Hepatocyte (in vitro differentiated cells): ENCODE results near the gene SLC41A2.

Experiments
- EZH2 ChIP-seq: fragments of 200-600 bp; sonication (generic); IDR thresholded peaks from 2 replicates; pipeline ENCODE4 v1.6.1; 2016; ENCODE audit warnings: antibody characterized with exemption, mild to moderate bottlenecking, borderline replicate concordance
- TF ChIP-seq, protein P1 (sequence below): fragments of 200-600 bp; sonication (generic); IDR thresholded peaks from 2 replicates; pipeline ENCODE4 v1.5.1; 2016; ENCODE audit warnings: antibody characterized with exemption, mild to moderate bottlenecking; ENCODE audit not compliant: poor library complexity

DNA sequence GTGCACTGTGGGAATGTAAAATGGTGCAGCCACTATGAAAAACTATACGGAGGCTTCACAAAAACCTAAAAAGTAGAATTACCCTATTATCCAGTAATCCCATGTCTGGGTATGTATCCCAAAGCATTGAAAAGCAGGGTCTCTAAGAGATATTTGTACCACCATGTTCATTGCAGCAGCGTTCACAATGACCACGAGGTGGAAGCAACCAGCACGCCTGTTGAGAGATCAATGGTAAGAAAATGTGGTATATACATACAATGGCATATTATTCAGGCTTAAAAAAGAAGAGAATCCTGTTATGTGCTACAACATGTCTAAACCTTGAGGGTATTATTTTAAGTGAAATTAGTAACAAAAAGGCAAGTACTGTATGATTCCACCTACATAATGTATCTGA is 27.1 kb upstream of the SLC41A2 start:
- TF ChIP-seq, protein P1, sequence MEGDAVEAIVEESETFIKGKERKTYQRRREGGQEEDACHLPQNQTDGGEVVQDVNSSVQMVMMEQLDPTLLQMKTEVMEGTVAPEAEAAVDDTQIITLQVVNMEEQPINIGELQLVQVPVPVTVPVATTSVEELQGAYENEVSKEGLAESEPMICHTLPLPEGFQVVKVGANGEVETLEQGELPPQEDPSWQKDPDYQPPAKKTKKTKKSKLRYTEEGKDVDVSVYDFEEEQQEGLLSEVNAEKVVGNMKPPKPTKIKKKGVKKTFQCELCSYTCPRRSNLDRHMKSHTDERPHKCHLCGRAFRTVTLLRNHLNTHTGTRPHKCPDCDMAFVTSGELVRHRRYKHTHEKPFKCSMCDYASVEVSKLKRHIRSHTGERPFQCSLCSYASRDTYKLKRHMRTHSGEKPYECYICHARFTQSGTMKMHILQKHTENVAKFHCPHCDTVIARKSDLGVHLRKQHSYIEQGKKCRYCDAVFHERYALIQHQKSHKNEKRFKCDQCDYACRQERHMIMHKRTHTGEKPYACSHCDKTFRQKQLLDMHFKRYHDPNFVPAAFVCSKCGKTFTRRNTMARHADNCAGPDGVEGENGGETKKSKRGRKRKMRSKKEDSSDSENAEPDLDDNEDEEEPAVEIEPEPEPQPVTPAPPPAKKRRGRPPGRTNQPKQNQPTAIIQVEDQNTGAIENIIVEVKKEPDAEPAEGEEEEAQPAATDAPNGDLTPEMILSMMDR = no peak
- TF ChIP-seq EZH2 = no peak
